Chondrocyte (in vitro differentiated cells): ENCODE data around the gene DKK2. TPM values are rescaled to one million over a fixed set of nuclear protein-coding genes. Genes with fewer than 3 reads are reported as not detected.

ENCODE experiments used
- DNase-seq: peaks from one replicate; pipeline ENCODE4 v3.0.0; 2021; ENCODE audit warnings: mixed read lengths, low spot score
- H3K27ac Mint-ChIP-seq: one replicate; pipeline ENCODE4 v1.8.0; 2021; ENCODE audit warnings: mild to moderate bottlenecking, moderate library complexity, mixed read lengths; ENCODE audit not compliant: unreplicated experiment
- H3K27me3 Mint-ChIP-seq: 2 replicates; pipeline ENCODE4 v1.8.0; 2021; ENCODE audit warnings: low read depth, mixed read lengths
- H3K36me3 Mint-ChIP-seq: 2 replicates; pipeline ENCODE4 v1.8.0; 2021; ENCODE audit warnings: low read depth, mixed read lengths
- H3K4me1 Mint-ChIP-seq: 2 replicates; pipeline ENCODE4 v1.8.0; 2021; ENCODE audit warnings: low read depth, mild to moderate bottlenecking, mixed read lengths
- H3K4me3 Mint-ChIP-seq: one replicate; pipeline ENCODE4 v1.8.0; 2021; ENCODE audit warnings: mild to moderate bottlenecking, moderate library complexity, mixed read lengths; ENCODE audit not compliant: unreplicated experiment
- H3K9me3 Mint-ChIP-seq: 2 replicates; pipeline ENCODE4 v1.8.0; 2021; ENCODE audit warnings: low read depth, mixed read lengths
- CTCF ChIP-seq: fragments of 200-600 bp; sonication (generic); IDR thresholded peaks from 2 replicates; pipeline ENCODE4 v1.5.0; 2021; ENCODE audit warnings: antibody characterized with exemption, mild to moderate bottlenecking, moderate library complexity
- total RNA-seq: library from RNA; stranded (reverse); gene quantifications from 3 replicates; pipeline ENCODE4 v1.2.1, GENCODE V29; 2021

DKK2 gene
- total RNA-seq, 1 donor from 2014 or later = 107 TPM

GRCh38 chr4:107068116-107068515 is 32.0 kb upstream of the DKK2 start:
- no peaks in the 10 kb centered on the region for H3K36me3 Mint-ChIP-seq
- no peak for DNase-seq
- no peak for TF ChIP-seq CTCF
- H3K4me1 Mint-ChIP-seq = peaks cover 35% of the 10 kb centered on the region
- H3K4me3 Mint-ChIP-seq = no peak overlapping the region
- no peaks in the 10 kb centered on the region for H3K9me3 Mint-ChIP-seq
- no peaks in the 10 kb centered on the region for H3K27me3 Mint-ChIP-seq
- no peak overlapping the region for H3K27ac Mint-ChIP-seq

- no peak for DNase-seq
- TF ChIP-seq CTCF = no peak
- H3K4me1 Mint-ChIP-seq = peaks cover 34% of the 10 kb centered on the region
- no peaks in the 10 kb centered on the region for H3K27me3 Mint-ChIP-seq
- H3K36me3 Mint-ChIP-seq = no peaks in the 10 kb centered on the region
- H3K4me3 Mint-ChIP-seq = no peak overlapping the region
- no peaks in the 10 kb centered on the region for H3K9me3 Mint-ChIP-seq
- no peak overlapping the region for H3K27ac Mint-ChIP-seq
Measured at GRCh38 chr4:107066621-107067020, 30.5 kb upstream of the DKK2 start.

GRCh38 chr4:107065201-107065600 is 29.1 kb upstream of the DKK2 start:
- Mint-ChIP-seq H3K36me3 (no peaks in the 10 kb centered on the region), H3K4me3 (no peak overlapping the region), H3K27me3 (no peaks in the 10 kb centered on the region), H3K4me1 (peaks cover 37% of the 10 kb centered on the region), H3K27ac (no peak overlapping the region), H3K9me3 (peaks cover 2% of the 10 kb centered on the region)
- no peak for TF ChIP-seq CTCF
- no peak for DNase-seq

GRCh38 chr4:107060388-107060787 is 24.3 kb upstream of the DKK2 start:
- TF ChIP-seq CTCF = no peak
- Mint-ChIP-seq H3K4me3 (peak overlapping the region; percentile 3), H3K4me1 (peaks cover 34% of the 10 kb centered on the region), H3K27me3 (no peaks in the 10 kb centered on the region), H3K36me3 (no peaks in the 10 kb centered on the region), H3K27ac (peak overlapping the region; percentile 15), H3K9me3 (peaks cover 2% of the 10 kb centered on the region)
- no peak for DNase-seq

GRCh38 chr4:107058828-107059227 is 22.7 kb upstream of the DKK2 start:
- Mint-ChIP-seq H3K9me3 (peaks cover 2% of the 10 kb centered on the region), H3K27ac (peak overlapping the region; percentile 0), H3K4me1 (peaks cover 27% of the 10 kb centered on the region), H3K36me3 (no peaks in the 10 kb centered on the region), H3K27me3 (no peaks in the 10 kb centered on the region), H3K4me3 (no peak overlapping the region)
- no peak for TF ChIP-seq CTCF
- no peak for DNase-seq
